ENCODE measurements around the gene FAM13B.
"Not testable (repeated sequence)": the region's sequence is repeated elsewhere in the genome, so short reads cannot be mapped to it uniquely, and the experiment has no call there.

FAM13B gene

GRCh38 chr5:138032572-138033385 lies at the start of gene FAM13B:
TSS of gene FAM13B (minus strand) at chr5:138033079. CDS start at chr5:138019111, 13,968 bp downstream.
- DNase-seq (ENCODE audit: low spot score): peak; percentile 92

- no peak for DNase-seq (ENCODE audit: low spot score)
Observed at GRCh38 chr5:138082033-138082432, 49.2 kb upstream of the FAM13B start.

DNA sequence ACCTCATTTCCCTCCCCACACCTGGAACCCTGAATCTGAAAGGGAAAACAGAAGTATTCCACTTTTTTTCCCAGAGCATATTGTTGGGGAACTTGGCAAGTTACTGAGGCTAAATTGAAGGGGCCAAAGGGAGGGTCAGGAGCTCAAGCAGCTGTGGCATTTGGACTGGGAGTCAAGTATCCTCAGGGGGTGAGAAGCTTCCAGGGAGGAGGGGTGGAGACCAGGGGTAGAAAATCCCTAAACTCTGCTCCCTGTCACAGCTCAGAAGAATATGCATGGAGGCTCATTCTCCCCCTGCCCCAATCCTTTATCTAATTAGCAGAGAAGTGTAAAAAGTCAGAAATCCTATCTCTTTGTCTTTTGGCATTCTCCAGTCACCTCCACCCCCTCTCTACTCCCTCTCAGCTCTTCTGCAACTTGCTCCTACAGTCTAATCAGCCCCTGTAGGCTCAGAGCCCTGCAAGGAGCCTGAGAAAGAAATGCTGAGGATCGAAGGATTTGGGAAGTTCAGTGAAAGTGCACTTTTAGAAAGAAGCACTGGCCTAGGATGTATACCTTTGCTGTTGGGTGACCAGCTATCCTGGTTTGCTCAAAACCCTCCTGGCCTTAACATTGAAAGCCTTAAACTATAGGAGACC lies 45.2 kb upstream of the FAM13B start:
- DNase-seq (ENCODE audit: low spot score): no peak

- DNase-seq (ENCODE audit: low spot score): peak; percentile 85
Observed at GRCh38 chr5:138077064-138077696, 44.3 kb upstream of the FAM13B start.

DNA sequence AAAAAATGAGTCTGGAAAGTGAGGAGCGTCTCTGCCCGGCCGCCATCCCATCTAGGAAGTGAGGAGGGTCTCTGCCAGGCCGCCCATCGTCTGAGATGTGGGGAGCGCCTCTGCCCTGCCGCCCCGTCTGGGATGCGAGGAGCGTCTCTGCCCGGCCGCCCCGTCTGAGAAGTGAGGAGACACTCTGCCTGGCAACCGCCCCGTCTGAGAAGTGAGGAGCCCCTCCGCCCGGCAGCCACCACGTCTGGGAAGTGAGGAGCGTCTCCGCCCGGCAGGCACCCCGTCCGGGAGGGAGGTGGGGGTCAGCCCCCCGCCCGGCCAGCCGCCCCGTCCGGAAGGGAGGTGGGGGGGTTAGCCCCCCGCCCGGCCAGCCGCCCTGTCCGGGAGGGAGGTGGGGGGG lies 37.1 kb upstream of the FAM13B start:
- not testable (repeated sequence) for DNase-seq (ENCODE audit: low spot score)

DNA sequence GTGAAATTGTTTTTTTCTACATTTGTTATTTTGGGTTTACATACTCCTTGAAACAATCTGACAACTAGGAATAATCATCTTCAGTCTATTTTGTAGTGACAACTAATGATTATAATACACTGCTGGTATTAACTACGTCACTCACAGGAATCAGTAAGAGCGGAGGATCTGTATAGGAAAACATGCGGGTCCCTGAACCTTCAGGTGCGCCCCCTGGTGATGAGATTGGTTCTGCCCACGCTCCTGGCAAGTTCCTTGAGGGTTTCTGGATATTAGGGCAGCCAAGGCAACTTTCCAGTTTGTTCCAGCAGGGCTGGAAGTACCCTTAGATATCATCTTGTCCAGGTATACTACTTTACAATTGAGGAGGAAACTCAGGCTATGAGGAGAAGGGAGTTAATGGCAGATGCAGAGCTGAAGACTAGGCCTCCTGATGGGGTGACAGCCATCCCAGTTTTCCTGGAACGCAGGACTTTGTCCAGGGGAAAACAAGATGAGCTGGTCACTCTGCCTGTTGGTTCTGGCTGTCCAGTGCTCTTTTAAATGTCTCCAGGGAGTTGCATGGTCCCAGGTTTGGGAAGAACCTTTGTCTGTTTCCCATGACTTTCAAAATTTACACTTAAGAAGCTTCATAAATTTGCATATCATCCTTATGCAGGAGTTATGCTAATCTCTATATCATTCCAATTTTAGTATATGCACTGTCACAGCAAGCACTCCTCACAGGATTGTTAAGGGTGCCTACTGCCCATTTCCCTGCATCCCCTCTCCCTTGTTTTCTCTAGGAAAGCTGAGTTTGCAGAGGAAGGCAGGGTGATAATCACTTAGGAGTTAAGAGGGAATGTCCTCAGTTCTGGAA lies 36.1 kb upstream of the FAM13B start:
- peak; percentile 80 for DNase-seq (ENCODE audit: low spot score)

GRCh38 chr5:138067945-138068344 lies 35.1 kb upstream of the FAM13B start:
- DNase-seq (ENCODE audit: low spot score): no peak

DNA sequence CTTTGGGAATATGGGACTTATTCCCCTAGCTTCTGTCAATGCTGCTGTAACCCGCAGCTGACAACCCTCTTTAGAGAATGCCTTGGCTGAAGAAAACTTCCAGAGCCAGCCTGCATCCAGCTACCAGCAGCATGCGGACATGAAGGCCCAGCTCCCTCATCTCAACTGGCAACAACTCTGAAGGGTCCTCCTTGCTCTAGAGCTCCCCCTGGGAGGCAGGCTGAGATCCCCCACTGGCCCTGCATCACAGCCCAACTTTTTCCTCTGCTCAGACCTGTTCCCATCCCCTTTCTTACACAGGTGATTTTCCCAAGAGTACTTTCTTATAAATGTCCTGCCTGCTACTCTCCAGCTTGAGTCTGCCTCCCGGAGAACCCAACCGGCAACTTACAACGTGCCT lies 32.2 kb upstream of the FAM13B start:
- DNase-seq (ENCODE audit: low spot score): no peak

DNA sequence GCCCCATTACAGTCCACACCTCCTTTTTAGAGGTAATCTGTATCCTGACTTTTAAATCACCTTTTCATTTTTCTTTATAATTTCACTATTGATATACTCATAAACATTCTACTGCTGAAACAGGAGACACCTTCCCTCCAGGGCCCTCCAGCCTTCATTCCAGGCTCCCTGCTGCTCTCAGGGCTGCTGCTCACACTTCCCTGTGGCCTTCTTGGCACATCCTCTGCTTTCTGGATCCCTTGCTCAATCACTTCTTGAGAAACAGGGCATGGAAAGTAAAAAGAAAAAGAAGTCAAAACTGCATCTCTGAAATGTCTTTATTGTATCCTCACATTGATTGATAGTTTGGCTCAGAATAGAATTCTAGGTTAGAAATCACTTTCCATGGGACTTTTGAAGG lies 31.6 kb upstream of the FAM13B start:
- no peak for DNase-seq (ENCODE audit: low spot score)

DNA sequence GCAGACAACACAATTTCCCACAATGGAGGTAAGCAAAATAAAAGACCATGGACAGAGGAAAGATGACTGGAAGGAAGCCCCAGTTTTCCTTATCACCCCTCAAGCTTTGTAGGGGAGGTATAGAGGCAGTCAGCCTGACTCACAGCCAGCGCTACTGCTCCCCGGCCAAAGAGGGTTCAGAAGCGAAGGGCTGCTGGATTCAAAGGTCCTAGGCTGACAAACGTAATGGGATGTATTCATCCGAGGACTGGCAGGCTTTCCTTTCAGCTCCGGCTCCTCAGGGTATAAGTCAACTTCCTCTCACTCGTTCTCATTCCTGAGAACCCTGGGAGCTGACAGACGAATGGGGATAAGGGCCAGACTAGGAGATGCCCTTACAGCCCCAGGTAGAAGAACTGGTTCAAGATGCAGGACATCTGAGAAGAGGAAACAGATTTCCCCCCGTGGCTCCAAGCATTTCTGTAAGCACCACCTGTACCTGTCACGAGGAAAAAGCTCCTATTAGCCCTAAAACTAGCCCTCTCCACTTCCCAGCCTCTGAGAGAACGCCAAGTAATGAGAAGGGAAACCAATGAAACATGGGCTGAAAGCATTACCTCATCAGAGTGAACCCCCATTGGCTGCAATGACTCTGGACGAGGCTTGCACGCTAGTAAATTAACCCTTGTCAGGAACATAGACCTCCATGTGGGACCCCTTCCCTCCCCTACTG lies 22.1 kb upstream of the FAM13B start:
- no peak for DNase-seq (ENCODE audit: low spot score)

- no peak for DNase-seq (ENCODE audit: low spot score)
Observed at GRCh38 chr5:138054206-138054605, 21.3 kb upstream of the FAM13B start.

GRCh38 chr5:138053554-138053953 lies 20.7 kb upstream of the FAM13B start:
- DNase-seq (ENCODE audit: low spot score): no peak

GRCh38 chr5:138052718-138053117 lies 19.8 kb upstream of the FAM13B start:
- DNase-seq (ENCODE audit: low spot score): not testable (repeated sequence)

DNA sequence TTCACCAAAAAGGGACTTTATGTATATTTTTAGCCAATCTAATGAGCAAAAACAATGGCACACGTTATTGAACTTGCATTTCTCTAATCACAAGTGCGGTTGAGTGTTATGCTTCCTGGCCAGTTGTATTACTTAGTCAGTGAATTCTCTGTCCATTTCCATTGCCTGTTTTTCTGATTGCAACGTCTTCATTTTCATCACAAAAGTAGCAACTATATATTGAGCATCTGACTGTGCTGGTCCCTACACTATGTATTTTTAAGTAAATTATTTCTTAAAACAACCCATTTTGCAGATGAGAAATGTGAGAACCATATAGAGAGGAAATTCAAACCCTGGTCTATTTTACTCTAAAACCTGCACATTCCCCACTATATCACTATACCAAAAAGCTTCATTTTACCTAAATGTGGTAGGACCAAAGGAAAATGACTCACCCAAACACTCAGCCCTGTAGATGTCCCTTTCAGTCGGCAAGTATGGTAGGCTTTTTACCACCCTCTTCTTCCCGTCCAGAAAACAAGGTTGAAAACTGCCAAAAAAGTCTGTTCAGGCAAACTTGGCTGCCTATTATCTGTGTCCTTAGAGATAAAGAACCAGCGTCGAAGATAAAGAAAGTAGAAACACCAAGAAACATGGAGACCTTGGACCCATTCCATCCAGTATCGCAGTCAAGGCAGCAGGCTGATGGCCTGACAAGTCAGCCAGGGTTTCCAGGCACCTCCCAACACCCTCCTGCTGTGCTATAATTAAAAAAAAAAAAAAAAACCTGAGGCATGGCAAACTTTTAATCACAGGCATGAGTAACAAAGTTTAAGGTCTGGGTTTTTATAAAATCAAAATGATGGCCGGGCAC lies 18.8 kb upstream of the FAM13B start:
- no peak for DNase-seq (ENCODE audit: low spot score)

- not testable (repeated sequence) for DNase-seq (ENCODE audit: low spot score)
Observed at GRCh38 chr5:138045283-138045682, 12.4 kb upstream of the FAM13B start.

DNA sequence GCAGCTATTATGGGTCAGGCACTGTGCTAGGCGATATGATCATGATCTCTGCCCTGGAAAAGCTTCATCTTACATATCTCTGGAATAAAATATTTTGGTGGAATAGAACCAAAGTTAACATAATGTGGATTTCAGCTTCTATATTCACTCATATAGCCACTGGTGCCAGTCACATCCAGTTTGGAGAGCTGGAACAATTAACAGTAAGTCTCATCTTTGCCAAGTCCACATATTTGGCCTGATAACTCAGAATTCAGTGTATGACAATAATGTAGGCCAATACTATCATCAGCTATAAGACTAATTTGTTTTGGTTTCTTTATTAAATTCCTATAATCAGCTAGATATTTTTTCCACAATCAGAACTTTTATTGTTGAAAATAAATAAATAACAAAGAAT lies 5.9 kb upstream of the FAM13B start:
- DNase-seq (ENCODE audit: low spot score): no peak

DNA sequence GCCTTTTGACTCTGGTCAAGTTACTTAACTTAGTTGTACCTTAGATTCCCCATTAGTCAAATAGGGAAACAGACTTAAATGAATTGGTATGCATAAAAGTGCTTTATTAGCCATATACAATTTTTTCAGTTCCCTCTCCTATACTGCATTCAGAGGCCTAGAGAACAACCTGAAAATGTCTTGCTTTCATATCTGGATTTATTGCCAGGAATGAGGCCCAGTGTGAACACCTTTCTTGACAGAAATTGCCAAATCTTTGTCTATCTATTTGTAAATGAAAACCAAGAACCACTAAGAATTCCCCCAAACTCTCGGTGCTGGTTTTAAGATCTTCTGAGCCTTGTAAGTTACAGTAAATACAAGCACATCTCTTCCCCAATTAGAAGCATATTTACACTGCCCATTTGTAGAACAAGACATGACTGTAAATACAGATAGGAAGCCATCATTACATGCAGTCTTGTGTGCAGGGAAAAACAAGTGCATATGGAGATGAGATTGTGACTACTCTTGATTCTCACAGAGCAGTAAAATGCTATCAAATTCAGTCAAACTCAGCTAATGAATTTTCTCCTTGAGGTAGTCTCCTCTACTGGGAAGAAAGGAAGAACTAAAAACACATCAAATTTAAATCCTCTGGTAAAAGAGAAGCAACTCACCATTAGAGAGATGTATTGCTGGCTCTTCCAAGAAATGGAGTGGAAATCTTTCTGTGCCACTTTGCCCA lies 5.2 kb upstream of the FAM13B start:
- DNase-seq (ENCODE audit: low spot score): no peak

DNA sequence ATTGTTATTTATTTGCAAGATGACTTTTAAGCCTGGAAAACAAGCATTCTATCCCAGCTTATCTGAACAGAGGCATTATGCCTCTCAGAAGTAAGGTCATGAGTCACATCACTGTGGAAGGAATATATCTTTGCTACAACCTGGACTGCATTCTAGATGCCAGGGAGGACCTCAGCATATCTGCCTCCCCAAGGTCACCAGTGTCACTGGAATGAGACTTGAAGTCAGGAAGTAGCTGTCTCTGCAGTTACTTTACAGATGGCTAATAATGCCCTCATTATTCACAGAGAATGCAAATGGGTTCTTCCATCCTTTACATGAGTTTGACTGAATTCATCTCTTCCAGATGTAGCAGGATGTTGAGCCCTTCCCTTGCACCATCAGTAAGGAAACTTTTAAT lies 4.4 kb upstream of the FAM13B start:
- DNase-seq (ENCODE audit: low spot score): no peak

DNA sequence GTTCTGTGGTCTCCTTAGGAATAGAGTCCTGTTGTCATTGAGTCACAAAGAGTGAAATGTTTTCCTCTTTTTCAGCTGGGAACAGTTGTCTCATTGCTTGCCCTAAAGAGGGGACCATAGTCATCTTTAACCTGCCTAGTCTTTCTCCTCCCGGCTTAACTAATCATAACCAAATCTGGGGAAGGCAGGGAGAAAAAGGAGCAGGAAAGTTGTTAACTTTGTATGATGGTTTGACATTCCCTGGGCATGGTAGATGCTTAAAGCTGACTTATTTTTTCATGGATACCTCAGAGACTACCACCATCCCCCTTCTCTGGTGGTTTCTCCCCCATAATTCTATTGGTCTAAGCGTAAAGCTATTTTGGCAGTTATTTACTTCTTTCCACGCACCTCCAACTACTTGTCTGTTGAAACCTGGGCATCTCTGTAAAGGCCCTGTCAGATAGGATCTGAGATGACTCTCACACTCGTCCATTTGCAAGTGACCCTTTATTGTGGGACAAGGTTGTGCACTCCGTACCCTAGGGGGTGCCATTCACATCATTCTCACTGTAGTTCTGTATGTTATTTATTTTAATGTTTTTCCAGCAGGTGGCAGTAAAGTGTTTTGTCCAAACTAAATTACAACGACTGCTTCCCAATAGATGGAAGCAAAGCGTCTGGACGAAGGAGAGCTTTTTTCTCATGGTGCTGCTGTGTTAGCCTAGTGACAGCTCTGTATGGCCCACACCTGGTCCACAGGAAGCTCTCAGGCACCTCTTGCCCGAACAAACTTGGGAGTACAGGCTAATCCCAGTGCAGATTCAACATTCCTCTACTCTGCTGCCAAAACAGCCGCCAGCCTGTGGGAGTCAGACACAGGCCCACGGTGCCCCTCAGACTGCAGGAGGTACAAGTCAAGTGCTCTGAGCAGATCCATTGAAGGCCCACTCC lies 3.0 kb upstream of the FAM13B start:
- peak; percentile 75 for DNase-seq (ENCODE audit: low spot score)
